Endothelial cell of umbilical vein (primary cell): ENCODE measurements around the gene RALA.

Experiments used
- CTCF ChIP-seq, 2 donors: IDR thresholded peaks; 1 replicate in 1 of 2; 2 replicates in 1 of 2; pipeline ENCODE4 v1.5.1; 2011; ENCODE audit warnings: low read length in 2 of 2, mild to moderate bottlenecking in 2 of 2, moderate library complexity in 2 of 2, control low read depth in 1 of 2, inconsistent platforms in 1 of 2, low read depth in 1 of 2; ENCODE audit not compliant: insufficient read depth in 1 of 2; ENCODE audit errors: extremely low read depth in 1 of 2
- EZH2 ChIP-seq: IDR thresholded peaks from 2 replicates; pipeline ENCODE4 v1.6.1; 2012; ENCODE audit warnings: borderline replicate concordance, low read depth, mild to moderate bottlenecking, moderate library complexity, low read length, inconsistent platforms; ENCODE audit not compliant: severe bottlenecking
- GATA2 ChIP-seq: IDR thresholded peaks from 2 replicates; pipeline ENCODE4 v1.7.0; 2011; ENCODE audit warnings: low read depth, mild to moderate bottlenecking, moderate library complexity, mixed read lengths, low read length; ENCODE audit not compliant: insufficient read length, insufficient read depth
- JUN ChIP-seq: IDR thresholded peaks from 2 replicates; pipeline ENCODE4 v1.6.1; 2011; ENCODE audit warnings: borderline replicate concordance, low read depth; ENCODE audit not compliant: insufficient read length, insufficient read depth
- MAX ChIP-seq: IDR thresholded peaks from 2 replicates; pipeline ENCODE4 v1.6.1; 2011; ENCODE audit not compliant: insufficient read depth, insufficient read length
- MYC ChIP-seq: IDR thresholded peaks from one replicate; pipeline ENCODE4 v1.6.1; 2011; ENCODE audit warnings: mild to moderate bottlenecking, low read depth, low read length
- POLR2A ChIP-seq: IDR thresholded peaks from 2 replicates; pipeline ENCODE4 v1.6.1; 2012; ENCODE audit warnings: low read depth, mild to moderate bottlenecking, control low read depth, low read length
- POLR2AphosphoS5 ChIP-seq: IDR thresholded peaks from 2 replicates; pipeline ENCODE4 v1.6.1; 2012; ENCODE audit warnings: low read depth, mild to moderate bottlenecking, control low read depth, low read length, moderate library complexity; ENCODE audit not compliant: insufficient read depth

- TF ChIP-seq CTCF (IDR thresholded peaks at IDR 0.05; ENCODE audit: extremely low read depth in 1 of 2, insufficient read depth in 1 of 2, low read depth in 1 of 2, low read length in 2 of 2) (no peak), POLR2A (no peak), JUN (no peak), EZH2 (no peak), POLR2AphosphoS5 (no peak), MAX (no peak), GATA2 (no peak), MYC (no peak)
These were observed 46.0 kb upstream of the RALA start for GRCh38 chr7:39577229-39577874.
